Smooth muscle cell (in vitro differentiated cells): Measurements from ENCODE around the gene ADPRM. TPM values are rescaled to one million over a fixed set of nuclear protein-coding genes. Genes with fewer than 3 reads are reported as not detected.

Experiments used
- DNase-seq: peaks from one replicate; lab custom pipeline; 2025; ENCODE audit not compliant: unreplicated experiment; lab: John Stamatoyannopoulos, UW
- H2AFZ ChIP-seq: fragments of 200-600 bp; sonication (generic); 2 replicates; pipeline ENCODE4 v1.6.0; 2016; ENCODE audit warnings: antibody characterized with exemption, low read depth, mild to moderate bottlenecking
- H3F3A ChIP-seq: fragments of 200-600 bp; sonication (generic); 2 replicates; pipeline ENCODE4 v1.6.0; 2017; ENCODE audit warnings: antibody characterized with exemption, low read depth
- H3K27ac ChIP-seq: fragments of 200-600 bp; sonication (generic); 2 replicates; pipeline ENCODE4 v1.5.1; 2016; ENCODE audit warnings: low read depth, mild to moderate bottlenecking
- H3K27me3 ChIP-seq: fragments of 200-600 bp; sonication (generic); 2 replicates; pipeline ENCODE4 v1.6.1; 2016; ENCODE audit warnings: low read depth, mild to moderate bottlenecking
- H3K36me3 ChIP-seq: fragments of 200-600 bp; sonication (generic); 2 replicates; pipeline ENCODE4 v1.5.1; 2016; ENCODE audit warnings: low read depth
- H3K4me1 ChIP-seq: fragments of 200-600 bp; sonication (generic); 2 replicates; pipeline ENCODE4 v1.5.1; 2016; ENCODE audit warnings: low read depth
- H3K4me2 ChIP-seq: fragments of 200-600 bp; sonication (generic); 2 replicates; pipeline ENCODE4 v1.6.0; 2016; ENCODE audit warnings: mild to moderate bottlenecking
- H3K4me3 ChIP-seq: fragments of 200-600 bp; sonication (generic); 2 replicates; pipeline ENCODE4 v1.5.1; 2016; ENCODE audit warnings: mild to moderate bottlenecking
- H3K79me2 ChIP-seq: fragments of 200-600 bp; sonication (generic); 2 replicates; pipeline ENCODE4 v1.6.0; 2016; ENCODE audit warnings: low read depth, mild to moderate bottlenecking
- H3K9ac ChIP-seq: fragments of 200-600 bp; sonication (generic); 2 replicates; pipeline ENCODE4 v1.6.0; 2016; ENCODE audit warnings: low read depth
- H3K9me3 ChIP-seq: fragments of 200-600 bp; sonication (generic); replicated peaks from 2 replicates; pipeline ENCODE4 v1.5.1; 2016; ENCODE audit warnings: low read depth
- H4K20me1 ChIP-seq: fragments of 200-600 bp; sonication (generic); 2 replicates; pipeline ENCODE4 v1.6.0; 2016; ENCODE audit warnings: low read depth
- CTCF ChIP-seq: fragments of 200-600 bp; sonication (generic); IDR thresholded peaks from 2 replicates; pipeline ENCODE4 v1.5.1; 2017; ENCODE audit warnings: borderline replicate concordance, mild to moderate bottlenecking, antibody characterized with exemption; ENCODE audit not compliant: insufficient read depth, poor library complexity, severe bottlenecking
- WGBS: methylation state at CpG from one replicate; pipeline ENCODE4 v1.1.7; 2016; ENCODE audit warnings: low lambda C conversion rate; 5-methylcytosine and 5-hydroxymethylcytosine counted together
- polyA plus RNA-seq: library from polyadenylated mRNA; unstranded; fragments of >200 nt; fragmentation: Nextera tagmentation; extraction: Ambion mirVana; gene quantifications from 2 replicates; pipeline ENCODE4 v1.2.1, GENCODE V29; 2016
- total RNA-seq: library from RNA; depleted of rRNA; stranded (reverse); fragments of >200 nt; gene quantifications from 2 replicates; pipeline ENCODE4 v1.2.3, GENCODE V29; 2014

Gene ADPRM
- total and polyA plus RNA-seq, 2 experiments from 2014 or later: 8.3 to 11.3 TPM

GRCh38 chr17:10718547-10718946 is 21.2 kb downstream of the ADPRM start:
- H2AFZ ChIP-seq: no peak overlapping the region
- no peak overlapping the region for H3K4me3 ChIP-seq
- H4K20me1 ChIP-seq: no peaks in the 10 kb centered on the region
- TF ChIP-seq CTCF: no peak
- no peak overlapping the region for H3K9ac ChIP-seq
- 0% methylated on average over 1 of the region's 1 CpG for WGBS
- H3K27ac ChIP-seq: no peak overlapping the region
- no peaks in the 10 kb centered on the region for H3K36me3 ChIP-seq
- no peak for DNase-seq
- H3K4me2 ChIP-seq: no peak overlapping the region
- H3K27me3 ChIP-seq: no peaks in the 10 kb centered on the region
- H3F3A ChIP-seq: no peaks in the 10 kb centered on the region
- H3K79me2 ChIP-seq: no peaks in the 10 kb centered on the region
- H3K4me1 ChIP-seq: no peaks in the 10 kb centered on the region
- H3K9me3 ChIP-seq: no peaks in the 10 kb centered on the region

- no peak for TF ChIP-seq CTCF
- WGBS: 98% methylated on average over 11 of the region's 11 CpGs
- H3K27me3 ChIP-seq: no peaks in the 10 kb centered on the region
- no peak overlapping the region for H3K4me3 ChIP-seq
- no peaks in the 10 kb centered on the region for H3K36me3 ChIP-seq
- H4K20me1 ChIP-seq: no peaks in the 10 kb centered on the region
- no peak overlapping the region for H3K27ac ChIP-seq
- H3K79me2 ChIP-seq: no peaks in the 10 kb centered on the region
- H3K9me3 ChIP-seq: no peaks in the 10 kb centered on the region
- no peak overlapping the region for H3K4me2 ChIP-seq
- DNase-seq: no peak
- no peak overlapping the region for H2AFZ ChIP-seq
- no peak overlapping the region for H3K9ac ChIP-seq
- H3F3A ChIP-seq: no peaks in the 10 kb centered on the region
- no peaks in the 10 kb centered on the region for H3K4me1 ChIP-seq
Measured at GRCh38 chr17:10724546-10725195, 27.3 kb downstream of the ADPRM start.

GRCh38 chr17:10725262-10725661 is 27.9 kb downstream of the ADPRM start:
- TF ChIP-seq CTCF: no peak
- no peak overlapping the region for H3K4me3 ChIP-seq
- no peaks in the 10 kb centered on the region for H3F3A ChIP-seq
- H3K4me2 ChIP-seq: no peak overlapping the region
- no peaks in the 10 kb centered on the region for H3K36me3 ChIP-seq
- no peak for DNase-seq
- H3K9ac ChIP-seq: no peak overlapping the region
- no peaks in the 10 kb centered on the region for H3K4me1 ChIP-seq
- H2AFZ ChIP-seq: no peak overlapping the region
- H3K27ac ChIP-seq: no peak overlapping the region
- 94% methylated on average over 3 of the region's 3 CpGs for WGBS
- H3K9me3 ChIP-seq: no peaks in the 10 kb centered on the region
- H4K20me1 ChIP-seq: no peaks in the 10 kb centered on the region
- H3K27me3 ChIP-seq: no peaks in the 10 kb centered on the region
- H3K79me2 ChIP-seq: no peaks in the 10 kb centered on the region

- Histone ChIP-seq H3K36me3 (no peaks in the 10 kb centered on the region), H3K79me2 (no peaks in the 10 kb centered on the region), H3F3A (peaks cover 4% of the 10 kb centered on the region), H3K4me1 (peaks cover 6% of the 10 kb centered on the region), H2AFZ (no peak overlapping the region), H3K4me3 (no peak overlapping the region), H3K9ac (no peak overlapping the region), H3K4me2 (no peak overlapping the region), H3K9me3 (no peaks in the 10 kb centered on the region), H3K27me3 (no peaks in the 10 kb centered on the region), H4K20me1 (no peaks in the 10 kb centered on the region), H3K27ac (no peak overlapping the region)
- WGBS: 50% methylated on average over 2 of the region's 2 CpGs
- TF ChIP-seq CTCF: no peak
- DNase-seq: no peak
Measured at GRCh38 chr17:10726196-10726595, 28.8 kb downstream of the ADPRM start.
